Stimulated activated naive CD8-positive, alpha-beta T cell treated with anti-CD3 and anti-CD28 coated beads, Interleukin-15, amount 100 ng/mL, for 72 hours (primary cell): ENCODE results near the gene GID4.

ENCODE experiments used
- ATAC-seq: fragments of 150-1000 bp; cut with Tn5 transposase; 2 replicates; pipeline ENCODE4 v1.10.0; 2021; ENCODE audit warnings: mild to moderate bottlenecking, moderate library complexity
- DNase-seq, 2 donors: peaks; one replicate each; pipeline ENCODE4 v3.0.0; 2021 to 2022
- H3K27ac Mint-ChIP-seq, 2 donors: one replicate each; pipeline ENCODE4 v1.8.0; 2022; ENCODE audit warnings: mild to moderate bottlenecking in 2 of 2, mixed read lengths in 2 of 2, moderate library complexity in 2 of 2
- H3K27me3 Mint-ChIP-seq: one replicate; pipeline ENCODE4 v1.8.0; 2022; ENCODE audit warnings: mixed read lengths
- H3K4me1 Mint-ChIP-seq: one replicate; pipeline ENCODE4 v1.8.0; 2022; ENCODE audit warnings: mild to moderate bottlenecking, mixed read lengths
- H3K4me3 Mint-ChIP-seq, 2 donors: one replicate each; pipeline ENCODE4 v1.8.0; 2022; ENCODE audit warnings: mild to moderate bottlenecking in 2 of 2, mixed read lengths in 2 of 2, moderate library complexity in 1 of 2
- H3K9me3 Mint-ChIP-seq, 2 donors: one replicate each; pipeline ENCODE4 v1.8.0; 2022; ENCODE audit warnings: mixed read lengths in 2 of 2

Gene GID4

GRCh38 chr17:18093616-18094408 is 54.6 kb downstream of the GID4 start:
- H3K4me3 Mint-ChIP-seq, result no peak overlapping the region

GRCh38 chr17:18094409-18094807 is 55.2 kb downstream of the GID4 start:
- H3K4me3 Mint-ChIP-seq, result no peak overlapping the region
- no peak overlapping the region for H3K27ac Mint-ChIP-seq
- H3K4me1 Mint-ChIP-seq, result peaks cover 23% of the 10 kb centered on the region
- no peaks in the 10 kb centered on the region for H3K27me3 Mint-ChIP-seq
- ATAC-seq (no peak), DNase-seq (no peak)
- H3K9me3 Mint-ChIP-seq, result no peaks in the 10 kb centered on the region

More at GRCh38 chr17:18093616-18094408, 54.6 kb downstream of the GID4 start:
- DNase-seq (peak in 1 of 2 donors; percentile 17), ATAC-seq (peak; percentile 31)
- no peaks in the 10 kb centered on the region for H3K9me3 Mint-ChIP-seq
- peaks cover 29% of the 10 kb centered on the region for H3K4me1 Mint-ChIP-seq
- H3K27ac Mint-ChIP-seq, result no peak overlapping the region
- H3K27me3 Mint-ChIP-seq, result no peaks in the 10 kb centered on the region

GRCh38 chr17:18099516-18099915 is 60.3 kb downstream of the GID4 start:
- no peak overlapping the region for H3K27ac Mint-ChIP-seq
- H3K4me1 Mint-ChIP-seq, result no peaks in the 10 kb centered on the region
- no peak overlapping the region for H3K4me3 Mint-ChIP-seq
- H3K27me3 Mint-ChIP-seq, result no peaks in the 10 kb centered on the region
- ATAC-seq (no peak), DNase-seq (no peak)
- H3K9me3 Mint-ChIP-seq, result no peaks in the 10 kb centered on the region

GRCh38 chr17:18100616-18101015 is 61.4 kb downstream of the GID4 start:
- Mint-ChIP-seq H3K27ac (no peak overlapping the region), H3K4me1 (no peaks in the 10 kb centered on the region), H3K27me3 (no peaks in the 10 kb centered on the region), H3K4me3 (no peak overlapping the region), H3K9me3 (no peaks in the 10 kb centered on the region)
- ATAC-seq (no peak), DNase-seq (no peak)

- Mint-ChIP-seq H3K4me3 (no peak overlapping the region), H3K9me3 (no peaks in the 10 kb centered on the region), H3K27ac (peak overlapping the region in 1 of 2 donors; percentile 80), H3K27me3 (no peaks in the 10 kb centered on the region), H3K4me1 (no peaks in the 10 kb centered on the region)
- no peak for DNase-seq
- ATAC-seq, result no peak
Measured at GRCh38 chr17:18101828-18102227, 62.6 kb downstream of the GID4 start.

GRCh38 chr17:18102640-18103039 is 63.4 kb downstream of the GID4 start:
- H3K27me3 Mint-ChIP-seq, result no peaks in the 10 kb centered on the region
- H3K4me3 Mint-ChIP-seq, result no peak overlapping the region
- DNase-seq (no peak), ATAC-seq (no peak)
- H3K9me3 Mint-ChIP-seq, result no peaks in the 10 kb centered on the region
- H3K27ac Mint-ChIP-seq, result no peak overlapping the region
- H3K4me1 Mint-ChIP-seq, result no peaks in the 10 kb centered on the region

- H3K4me3 Mint-ChIP-seq, result no peak overlapping the region
- H3K27me3 Mint-ChIP-seq, result no peaks in the 10 kb centered on the region
- H3K4me1 Mint-ChIP-seq, result no peaks in the 10 kb centered on the region
- ATAC-seq, result no peak
- H3K27ac Mint-ChIP-seq, result peak overlapping the region in 1 of 2 donors; percentile 87
- no peak for DNase-seq
- H3K9me3 Mint-ChIP-seq, result no peaks in the 10 kb centered on the region
Measured at GRCh38 chr17:18105027-18105426, 65.8 kb downstream of the GID4 start.

GRCh38 chr17:18105595-18105994 is 66.4 kb downstream of the GID4 start:
- ATAC-seq (no peak), DNase-seq (no peak)
- H3K27me3 Mint-ChIP-seq, result no peaks in the 10 kb centered on the region
- no peak overlapping the region for H3K27ac Mint-ChIP-seq
- H3K4me1 Mint-ChIP-seq, result no peaks in the 10 kb centered on the region
- H3K9me3 Mint-ChIP-seq, result no peaks in the 10 kb centered on the region
- H3K4me3 Mint-ChIP-seq, result no peak overlapping the region

- Mint-ChIP-seq H3K27me3 (no peaks in the 10 kb centered on the region), H3K4me1 (no peaks in the 10 kb centered on the region), H3K4me3 (no peak overlapping the region), H3K27ac (no peak overlapping the region), H3K9me3 (no peaks in the 10 kb centered on the region)
- ATAC-seq, result no peak
- no peak for DNase-seq
Measured at GRCh38 chr17:18106211-18106610, 67.0 kb downstream of the GID4 start.

- DNase-seq, result no peak
- H3K27me3 Mint-ChIP-seq, result no peaks in the 10 kb centered on the region
- peak overlapping the region in 1 of 2 donors; percentile 85 for H3K27ac Mint-ChIP-seq
- no peak overlapping the region for H3K4me3 Mint-ChIP-seq
- no peaks in the 10 kb centered on the region for H3K9me3 Mint-ChIP-seq
- no peaks in the 10 kb centered on the region for H3K4me1 Mint-ChIP-seq
- ATAC-seq, result no peak
Measured at GRCh38 chr17:18107061-18107790, 68.0 kb downstream of the GID4 start.

- no peak overlapping the region for H3K4me3 Mint-ChIP-seq
- no peak for DNase-seq
- ATAC-seq, result no peak
- peak overlapping the region in 1 of 2 donors; percentile 85 for H3K27ac Mint-ChIP-seq
- H3K4me1 Mint-ChIP-seq, result no peaks in the 10 kb centered on the region
- H3K9me3 Mint-ChIP-seq, result no peaks in the 10 kb centered on the region
- H3K27me3 Mint-ChIP-seq, result no peaks in the 10 kb centered on the region
Measured at GRCh38 chr17:18107971-18108370, 68.8 kb downstream of the GID4 start.

GRCh38 chr17:18108401-18109312 is 69.4 kb downstream of the GID4 start, which contains the start of gene MYO15A:
Gene MYO15A, plus strand, starts transcription at chr17:18108756. Its CDS starts 10,045 bp downstream, at chr17:18118801.
- ATAC-seq (no peak), DNase-seq (no peak)
- Mint-ChIP-seq H3K27me3 (no peaks in the 10 kb centered on the region), H3K9me3 (no peaks in the 10 kb centered on the region), H3K4me1 (no peaks in the 10 kb centered on the region), H3K27ac (peak within 1 kb of the TSS in 1 of 2 donors; percentile 89), H3K4me3 (no peak within 1 kb of the TSS)

- no peaks in the 10 kb centered on the region for H3K9me3 Mint-ChIP-seq
- H3K27me3 Mint-ChIP-seq, result no peaks in the 10 kb centered on the region
- ATAC-seq (no peak), DNase-seq (no peak)
- no peaks in the 10 kb centered on the region for H3K4me1 Mint-ChIP-seq
- H3K27ac Mint-ChIP-seq, result peak overlapping the region; percentile 23 to 66
- no peak overlapping the region for H3K4me3 Mint-ChIP-seq
Measured at GRCh38 chr17:18109935-18110485, 70.8 kb downstream of the GID4 start.

- Mint-ChIP-seq H3K27ac (no peak overlapping the region), H3K27me3 (no peaks in the 10 kb centered on the region), H3K9me3 (no peaks in the 10 kb centered on the region), H3K4me3 (no peak overlapping the region), H3K4me1 (no peaks in the 10 kb centered on the region)
- DNase-seq, result no peak
- no peak for ATAC-seq
Measured at GRCh38 chr17:18110636-18111145, 71.5 kb downstream of the GID4 start.
